Mesenchymal stem cell (in vitro differentiated cells and primary cell): ENCODE measurements around the gene RHOB. TPM values are rescaled to one million over a fixed set of nuclear protein-coding genes. Genes with fewer than 3 reads are reported as not detected.
A peak's percentile ranks its signal among the peaks of the same experiment; 100 is the strongest.

Experiments used
- DNase-seq: peaks from one replicate; pipeline ENCODE4 v3.0.0-alpha.2; 2013
- H2AFZ ChIP-seq: one replicate; pipeline ENCODE4 v1.6.1; 2013; ENCODE audit warnings: low read depth, mild to moderate bottlenecking, control low read depth, inconsistent platforms, low read length, moderate library complexity
- H2AK5ac ChIP-seq: 2 replicates; pipeline ENCODE4 v1.6.1; 2013; ENCODE audit warnings: low read length, moderate library complexity, mild to moderate bottlenecking, inconsistent platforms; ENCODE audit not compliant: severe bottlenecking
- H2BK120ac ChIP-seq: one replicate; pipeline ENCODE4 v1.6.1; 2013; ENCODE audit warnings: low read depth, mild to moderate bottlenecking, inconsistent platforms, low read length, moderate library complexity
- H2BK12ac ChIP-seq, 2 experiments: one replicate each; pipeline ENCODE4 v1.6.1; 2013; ENCODE audit warnings: inconsistent platforms in 2 of 2, low read length in 2 of 2, mild to moderate bottlenecking in 2 of 2, moderate library complexity in 2 of 2, control low read depth in 1 of 2
- H2BK15ac ChIP-seq: one replicate; pipeline ENCODE4 v1.6.1; 2013; ENCODE audit warnings: mild to moderate bottlenecking, low read depth, inconsistent platforms; ENCODE audit not compliant: poor library complexity, severe bottlenecking
- H2BK5ac ChIP-seq: 2 replicates; pipeline ENCODE4 v1.6.1; 2013; ENCODE audit warnings: low read depth, mild to moderate bottlenecking, low read length, control low read depth, inconsistent platforms; ENCODE audit not compliant: poor library complexity, severe bottlenecking
- H3K14ac ChIP-seq, 2 experiments: one replicate each; pipeline ENCODE4 v1.6.1; 2013; ENCODE audit warnings: inconsistent platforms in 2 of 2, low read length in 2 of 2, control low read depth in 1 of 2, mild to moderate bottlenecking in 1 of 2, moderate library complexity in 1 of 2
- H3K18ac ChIP-seq, 2 experiments: one replicate each; pipeline ENCODE4 v1.6.1; 2013; ENCODE audit warnings: inconsistent platforms in 2 of 2, low read length in 2 of 2, control low read depth in 1 of 2, low read depth in 1 of 2, mild to moderate bottlenecking in 1 of 2
- H3K23ac ChIP-seq, 2 experiments: one replicate each; pipeline ENCODE4 v1.6.1; 2013; ENCODE audit warnings: inconsistent platforms in 2 of 2, low read length in 2 of 2, mild to moderate bottlenecking in 2 of 2, moderate library complexity in 2 of 2, control low read depth in 1 of 2
- H3K27ac ChIP-seq: 2 replicates; pipeline ENCODE4 v1.5.1; 2013; ENCODE audit warnings: mild to moderate bottlenecking, moderate library complexity, low read length, control low read depth, inconsistent platforms; ENCODE audit not compliant: poor library complexity, severe bottlenecking
- H3K27me3 ChIP-seq, 2 experiments: 2 replicates each; pipeline versions ENCODE4 v1.6.1 to v1.7.0; 2013; ENCODE audit warnings: low read length in 2 of 2, mild to moderate bottlenecking in 2 of 2, moderate library complexity in 2 of 2, control low read depth in 1 of 2, inconsistent platforms in 1 of 2; ENCODE audit not compliant: control insufficient read depth in 1 of 2, insufficient read depth in 1 of 2
- H3K36me3 ChIP-seq, 2 experiments: 2 replicates each; pipeline versions ENCODE4 v1.6.1 to v1.7.0; 2013; ENCODE audit warnings: low read length in 2 of 2, control low read depth in 1 of 2, inconsistent platforms in 1 of 2, low read depth in 1 of 2, mild to moderate bottlenecking in 1 of 2; ENCODE audit not compliant: insufficient read depth in 2 of 2, control insufficient read depth in 1 of 2
- H3K4ac ChIP-seq, 2 experiments: one replicate each; pipeline ENCODE4 v1.6.1; 2013; ENCODE audit warnings: inconsistent platforms in 2 of 2, low read length in 2 of 2, mild to moderate bottlenecking in 2 of 2, moderate library complexity in 2 of 2, control low read depth in 1 of 2, low read depth in 1 of 2
- H3K4me1 ChIP-seq: 2 replicates; pipeline ENCODE4 v1.6.1; 2013; ENCODE audit warnings: low read depth, low read length, control low read depth; ENCODE audit not compliant: control insufficient read depth, insufficient read depth
- H3K4me2 ChIP-seq: 2 replicates; pipeline ENCODE4 v1.6.1; 2013; ENCODE audit warnings: low read length, mild to moderate bottlenecking, inconsistent platforms; ENCODE audit not compliant: poor library complexity, severe bottlenecking
- H3K4me3 ChIP-seq, 2 experiments: 2 replicates each; pipeline versions ENCODE4 v1.5.1 to v1.7.0; 2013; ENCODE audit warnings: low read length in 2 of 2, mild to moderate bottlenecking in 2 of 2, control low read depth in 1 of 2, low read depth in 1 of 2; ENCODE audit not compliant: insufficient read depth in 1 of 2
- H3K79me1 ChIP-seq: replicated peaks from 2 replicates; pipeline ENCODE4 v1.6.1; 2013; ENCODE audit warnings: mild to moderate bottlenecking, control low read depth, low read length, inconsistent platforms; ENCODE audit not compliant: poor library complexity, severe bottlenecking
- H3K9ac ChIP-seq: 2 replicates; pipeline ENCODE4 v1.7.0; 2013; ENCODE audit warnings: mild to moderate bottlenecking, low read length, moderate library complexity
- H3K9me3 ChIP-seq: 2 replicates; pipeline ENCODE4 v1.7.0; 2013; ENCODE audit warnings: mild to moderate bottlenecking, low read length; ENCODE audit not compliant: control insufficient read depth
- H4K8ac ChIP-seq: one replicate; pipeline ENCODE4 v1.6.1; 2013; ENCODE audit warnings: inconsistent platforms, mild to moderate bottlenecking, low read length, moderate library complexity
- H4K91ac ChIP-seq: one replicate; pipeline ENCODE4 v1.6.1; 2013; ENCODE audit warnings: mild to moderate bottlenecking, low read length, inconsistent platforms
- WGBS: methylation state at CpG from one replicate; pipeline ENCODE4 v1.1.7; 2013; ENCODE audit warnings: mixed read lengths; 5-methylcytosine and 5-hydroxymethylcytosine counted together
- polyA plus RNA-seq, 2 experiments: library from polyadenylated mRNA; stranded (reverse); fragments of 200-250 nt; gene quantifications; one replicate each; pipeline ENCODE4 v1.2.3, GENCODE V29; 2013

RHOB gene
- 126 TPM for polyA plus RNA-seq (2013, experiment 1 of 2)
- 126 TPM for polyA plus RNA-seq (2013, experiment 2 of 2)

GRCh38 chr2:20446917-20447436, at the start of gene RHOB:
Gene RHOB (plus strand): TSS chr2:20447074. CDS start chr2:20447466, 392 bp downstream.
- Histone ChIP-seq H3K79me1 (peaks cover 5% of the 10 kb centered on the region), H3K9me3 (no peaks in the 10 kb centered on the region), H3K36me3 (peaks cover 0 to 16% of the 10 kb centered on the region in 2 experiments), H3K4ac (peak within 1 kb of the TSS; percentile 86 to 92), H3K14ac (peak within 1 kb of the TSS in 1 of 2 experiments; percentile 99), H3K27ac (peak within 1 kb of the TSS; percentile 80), H3K4me1 (peaks cover 16% of the 10 kb centered on the region), H3K4me3 (peak within 1 kb of the TSS; percentile 90 to 92), H2BK120ac (peak within 1 kb of the TSS; percentile 95), H2AK5ac (peak within 1 kb of the TSS; percentile 57), H2BK5ac (peak within 1 kb of the TSS; percentile 91), H4K91ac (peak within 1 kb of the TSS; percentile 96), H3K4me2 (peak within 1 kb of the TSS; percentile 79), H3K9ac (peak within 1 kb of the TSS; percentile 96), H3K27me3 (no peaks in the 10 kb centered on the region), H2BK15ac (peak within 1 kb of the TSS; percentile 98), H2AFZ (no peak within 1 kb of the TSS), H2BK12ac (peak within 1 kb of the TSS; percentile 55 to 84), H4K8ac (peak within 1 kb of the TSS; percentile 89), H3K18ac (peak within 1 kb of the TSS; percentile 97 to 99), H3K23ac (peak within 1 kb of the TSS; percentile 62 to 84)
- peak; percentile 99 for DNase-seq
- WGBS, result 1% methylated on average over 54 of the region's 60 CpGs

DNA sequence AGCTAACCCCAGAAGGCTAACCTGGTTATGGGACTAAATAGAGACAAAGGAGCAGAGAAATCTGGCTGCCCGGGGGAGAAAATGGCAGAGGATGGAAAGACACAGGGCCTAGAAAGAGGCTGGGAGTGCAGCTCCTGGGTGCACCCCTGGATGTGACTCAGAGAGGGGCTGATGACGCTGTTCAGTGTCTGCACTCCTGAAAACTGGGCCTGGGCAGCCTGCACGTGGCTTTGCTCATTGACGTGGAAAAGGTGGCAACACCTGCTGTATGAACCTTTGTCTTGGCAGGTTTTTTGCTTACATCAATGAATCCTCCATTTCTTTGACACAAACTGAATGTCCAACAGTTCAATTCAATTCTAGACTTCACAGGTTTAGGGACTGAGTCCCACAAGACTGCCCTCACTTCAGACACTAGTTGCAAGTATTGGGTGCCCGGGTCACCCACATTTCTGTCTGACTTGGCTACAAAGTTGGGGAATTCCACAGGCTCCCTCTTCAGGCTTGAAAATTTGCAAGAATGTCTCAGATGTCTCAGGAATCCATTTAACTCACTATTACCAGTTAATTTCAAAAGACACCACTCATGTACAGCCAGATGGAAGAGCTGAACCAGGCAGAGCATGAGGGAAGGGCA, 48.9 kb upstream of the RHOB start:
- no peak overlapping the region for H4K91ac ChIP-seq
- no peaks in the 10 kb centered on the region for H3K79me1 ChIP-seq
- no peaks in the 10 kb centered on the region for H3K9me3 ChIP-seq
- H3K9ac ChIP-seq, result no peak overlapping the region
- H3K4me1 ChIP-seq, result peaks cover 9% of the 10 kb centered on the region
- no peak overlapping the region for H2AFZ ChIP-seq
- WGBS, result 82% methylated on average over 5 of the region's 5 CpGs
- H3K4me2 ChIP-seq, result no peak overlapping the region
- H2BK120ac ChIP-seq, result no peak overlapping the region
- peaks cover 0 to 14% of the 10 kb centered on the region in 2 experiments for H3K27me3 ChIP-seq
- no peak overlapping the region for H2BK5ac ChIP-seq
- no peak for DNase-seq
- no peak overlapping the region for H3K4me3 ChIP-seq
- no peak overlapping the region for H3K27ac ChIP-seq
- no peak overlapping the region for H3K18ac ChIP-seq
- H3K23ac ChIP-seq, result no peak overlapping the region
- no peak overlapping the region for H3K14ac ChIP-seq
- peak overlapping the region; percentile 31 for H2AK5ac ChIP-seq
- no peaks in the 10 kb centered on the region for H3K36me3 ChIP-seq
- H2BK15ac ChIP-seq, result no peak overlapping the region
- H2BK12ac ChIP-seq, result no peak overlapping the region
- H4K8ac ChIP-seq, result no peak overlapping the region
- H3K4ac ChIP-seq, result no peak overlapping the region

- Histone ChIP-seq H3K27me3 (peaks cover 0 to 14% of the 10 kb centered on the region in 2 experiments), H2BK5ac (no peak overlapping the region), H4K8ac (no peak overlapping the region), H3K14ac (no peak overlapping the region), H2BK15ac (no peak overlapping the region), H2BK12ac (no peak overlapping the region), H3K23ac (no peak overlapping the region), H2AFZ (no peak overlapping the region), H3K4me3 (peak overlapping the region in 1 of 2 experiments; percentile 4), H3K4ac (no peak overlapping the region), H3K79me1 (no peaks in the 10 kb centered on the region), H3K36me3 (no peaks in the 10 kb centered on the region), H4K91ac (no peak overlapping the region), H3K4me1 (peaks cover 9% of the 10 kb centered on the region), H2BK120ac (no peak overlapping the region), H3K9ac (no peak overlapping the region), H3K4me2 (no peak overlapping the region), H3K27ac (no peak overlapping the region), H3K18ac (no peak overlapping the region), H2AK5ac (no peak overlapping the region), H3K9me3 (no peaks in the 10 kb centered on the region)
- WGBS, result 82% methylated on average over 6 of the region's 7 CpGs
- DNase-seq, result peak; percentile 43
These were observed 47.8 kb upstream of the RHOB start for GRCh38 chr2:20398956-20399567.

GRCh38 chr2:20400306-20400705, 46.6 kb upstream of the RHOB start:
- H2BK12ac ChIP-seq, result no peak overlapping the region
- WGBS, result 90% methylated on average over 1 of the region's 1 CpG

More at GRCh38 chr2:20400306-20400705, 46.6 kb upstream of the RHOB start:
- Histone ChIP-seq H2BK120ac (no peak overlapping the region), H2AK5ac (no peak overlapping the region), H3K36me3 (no peaks in the 10 kb centered on the region), H2BK5ac (no peak overlapping the region), H3K79me1 (no peaks in the 10 kb centered on the region), H3K4me1 (peaks cover 9% of the 10 kb centered on the region), H3K18ac (no peak overlapping the region), H3K9me3 (no peaks in the 10 kb centered on the region), H2BK15ac (no peak overlapping the region), H4K8ac (no peak overlapping the region), H3K27ac (no peak overlapping the region), H3K14ac (no peak overlapping the region), H3K4me3 (no peak overlapping the region), H3K23ac (no peak overlapping the region), H3K9ac (no peak overlapping the region), H3K4ac (no peak overlapping the region), H2AFZ (no peak overlapping the region), H4K91ac (no peak overlapping the region), H3K27me3 (peaks cover 0 to 7% of the 10 kb centered on the region in 2 experiments), H3K4me2 (no peak overlapping the region)
- DNase-seq, result no peak
